HepG2 (cell line): ENCODE results near the gene OGFOD3. TPM values are rescaled to one million over a fixed set of nuclear protein-coding genes. Genes with fewer than 3 reads are reported as not detected.
A peak's percentile ranks its signal among the peaks of the same experiment; 100 is the strongest.

ENCODE experiments used
- ATAC-seq: fragments of 200-7000 bp; cut with Tn5 transposase; 3 replicates; pipeline ENCODE4 v1.9.1; 2020; ENCODE audit warnings: mild to moderate bottlenecking, moderate library complexity
- BruUV-seq: library from RNA; stranded (reverse); fragments of 400-500 nt; replicated peaks from 2 replicates; lab custom pipeline; 2021; lab: Mats Ljungman, UMichigan
- CTCF ChIA-PET: fragments of 300-600 bp; formaldehyde crosslinking; extraction: SDS; loops from one replicate; lab custom pipeline; 2021; ENCODE audit warnings: low total read pairs, inconsistent platforms, low intra/inter-chr PET ratio; lab: Yijun Ruan, JAX
- POLR2A ChIA-PET: fragments of 350-600 bp; sonication (Branson Sonifier 250); formaldehyde crosslinking; loops from one replicate; lab custom pipeline; 2020; ENCODE audit warnings: antibody characterized with exemption, inconsistent platforms; lab: Yijun Ruan, JAX
- DNase-seq: peaks from one replicate; pipeline ENCODE4 v3.0.0-alpha.2; 2015; ENCODE audit warnings: low spot score
- FAIRE-seq: peaks from 3 replicates; lab custom pipeline; 2011; peaks lifted over from hg19 to GRCh38; lab: Jason Lieb, UNC
- H2AFZ ChIP-seq: one replicate; pipeline ENCODE4 v1.6.1; 2011; ENCODE audit warnings: low read length, inconsistent platforms
- H3K27ac ChIP-seq: fragments of 300-600 bp; 3 replicates; pipeline ENCODE4 v1.8.0; 2011; ENCODE audit warnings: mixed run types, mild to moderate bottlenecking, mixed read lengths, low read length, inconsistent platforms; ENCODE audit not compliant: insufficient read depth; ENCODE audit errors: extremely low read length
- H3K27me3 ChIP-seq, 2 experiments: fragments of 200-600 bp in 1 of 2; 2 replicates in 1 of 2; 3 replicates in 1 of 2; pipeline versions ENCODE4 v1.6.0 to v1.8.0; 2011; ENCODE audit warnings: low read length in 2 of 2, mild to moderate bottlenecking in 2 of 2, moderate library complexity in 2 of 2, inconsistent platforms in 1 of 2; ENCODE audit not compliant: insufficient read depth in 2 of 2, control insufficient read depth in 1 of 2
- H3K36me3 ChIP-seq, 2 experiments: fragments of 200-600 bp in 1 of 2; replicated peaks in 1 of 2; 2 replicates in 1 of 2; 3 replicates in 1 of 2; pipeline versions ENCODE4 v1.5.1 to v1.8.0; 2011; ENCODE audit warnings: low read length in 2 of 2, inconsistent platforms in 1 of 2; ENCODE audit not compliant: insufficient read depth in 2 of 2, control insufficient read depth in 1 of 2
- H3K4me1 ChIP-seq: 2 replicates; pipeline ENCODE4 v1.5.1; 2012; ENCODE audit warnings: low read length, inconsistent platforms; ENCODE audit not compliant: insufficient read depth
- H3K4me2 ChIP-seq: 2 replicates; pipeline ENCODE4 v1.6.0; 2011; ENCODE audit warnings: low read depth, low read length, inconsistent platforms
- H3K4me3 ChIP-seq, 3 experiments: fragments of 200-600 bp in 1 of 3; sonication (generic), shearing (Covaris generic) in 1 of 3; replicated peaks in 1 of 3; 2 replicates each; pipeline ENCODE4 v1.5.1; 2011 to 2016; ENCODE audit warnings: low read length in 3 of 3, inconsistent platforms in 2 of 3, low read depth in 2 of 3, mild to moderate bottlenecking in 2 of 3, control low read depth in 1 of 3, mixed read lengths in 1 of 3; ENCODE audit not compliant: insufficient read depth in 1 of 3
- H3K79me2 ChIP-seq: one replicate; pipeline ENCODE4 v1.6.1; 2011; ENCODE audit warnings: low read length, inconsistent platforms; ENCODE audit not compliant: insufficient read depth
- H3K9ac ChIP-seq: 2 replicates; pipeline ENCODE4 v1.6.0; 2011; ENCODE audit warnings: mild to moderate bottlenecking, low read depth, low read length, inconsistent platforms; ENCODE audit not compliant: insufficient read depth
- H3K9me3 ChIP-seq: 2 replicates; pipeline ENCODE4 v1.5.1; 2012; ENCODE audit warnings: mild to moderate bottlenecking, low read length
- H4K20me1 ChIP-seq: 2 replicates; pipeline ENCODE4 v1.6.0; 2011; ENCODE audit warnings: inconsistent platforms, mild to moderate bottlenecking, low read length, moderate library complexity; ENCODE audit not compliant: insufficient read depth
- DDIT3 ChIP-seq: sonication (generic); formaldehyde crosslinking; IDR thresholded peaks from 2 replicates; pipeline ENCODE4 v1.4.0; 2020; ENCODE audit warnings: mild to moderate bottlenecking, missing genetic modification reagents
- HNF1B ChIP-seq: sonication (generic); formaldehyde crosslinking; IDR thresholded peaks from 2 replicates; pipeline ENCODE4 v1.5.1; 2020; ENCODE audit warnings: mild to moderate bottlenecking, moderate library complexity, missing genetic modification reagents
- JUND ChIP-seq: sonication (generic); formaldehyde crosslinking; IDR thresholded peaks from 2 replicates; pipeline ENCODE4 v1.8.0; 2022; ENCODE audit warnings: mild to moderate bottlenecking, missing genetic modification reagents
- MIER2 ChIP-seq: IDR thresholded peaks from 2 replicates; pipeline ENCODE4 v1.6.1; 2016; ENCODE audit warnings: missing biosample characterization, missing genetic modification reagents
- MLLT10 ChIP-seq: sonication (generic); formaldehyde crosslinking; IDR thresholded peaks from 2 replicates; pipeline ENCODE4 v1.4.0; 2020; ENCODE audit warnings: missing genetic modification reagents
- NKX3-1 ChIP-seq: sonication (generic); formaldehyde crosslinking; IDR thresholded peaks from 2 replicates; pipeline ENCODE4 v1.5.0; 2020; ENCODE audit warnings: missing genetic modification reagents
- PREB ChIP-seq: sonication (generic); formaldehyde crosslinking; IDR thresholded peaks from 2 replicates; pipeline ENCODE4 v1.4.0; 2020; ENCODE audit warnings: missing genetic modification reagents
- SMARCE1 ChIP-seq: fragments of 450-650 bp; IDR thresholded peaks from 2 replicates; pipeline ENCODE4 v1.6.1; 2017; ENCODE audit warnings: borderline replicate concordance
- XBP1 ChIP-seq: sonication (generic); formaldehyde crosslinking; IDR thresholded peaks from 2 replicates; pipeline ENCODE4 v1.5.0; 2020; ENCODE audit warnings: missing genetic modification reagents
- ZBTB10 ChIP-seq: sonication (generic); formaldehyde crosslinking; IDR thresholded peaks from 2 replicates; pipeline ENCODE4 v1.4.0; 2020; ENCODE audit warnings: missing genetic modification reagents, borderline replicate concordance
- ZC3H4 ChIP-seq: sonication (generic); formaldehyde crosslinking; IDR thresholded peaks from 2 replicates; pipeline ENCODE4 v1.4.0; 2020; ENCODE audit warnings: missing genetic modification reagents, borderline replicate concordance
- ZNF44 ChIP-seq: sonication (generic); formaldehyde crosslinking; IDR thresholded peaks from 2 replicates; pipeline ENCODE4 v1.5.1; 2020; ENCODE audit warnings: mild to moderate bottlenecking, missing genetic modification reagents
- ZNF549 ChIP-seq: sonication (generic); formaldehyde crosslinking; IDR thresholded peaks from 2 replicates; pipeline ENCODE4 v1.5.0; 2020; ENCODE audit warnings: missing genetic modification reagents
- ZNF569 ChIP-seq: sonication (generic); formaldehyde crosslinking; IDR thresholded peaks from 2 replicates; pipeline ENCODE4 v1.5.0; 2020; ENCODE audit warnings: mild to moderate bottlenecking, missing genetic modification reagents, moderate library complexity, borderline replicate concordance
- ZNF605 ChIP-seq: sonication (generic); formaldehyde crosslinking; IDR thresholded peaks from 2 replicates; pipeline ENCODE4 v1.8.0; 2022; ENCODE audit warnings: mild to moderate bottlenecking, missing genetic modification reagents
- ZNF768 ChIP-seq: sonication (generic); formaldehyde crosslinking; IDR thresholded peaks from 2 replicates; pipeline ENCODE4 v1.4.0; 2020; ENCODE audit warnings: missing genetic modification reagents
- WGBS: methylation state at CpG from one replicate; pipeline ENCODE4 v1.1.6; 2017; ENCODE audit warnings: low lambda C conversion rate; 5-methylcytosine and 5-hydroxymethylcytosine counted together
- in situ Hi-C: cut with HindIII; loops from 2 replicates; pipeline ENCODE4 v1.10.0; 2017; ENCODE audit warnings: low pct_unique_long_range_greater_than_20kb; ENCODE audit not compliant: extremely low pct_ligation_motif_present
- intact Hi-C: fragments of 100-400 bp; cut with micrococcal nuclease; formaldehyde crosslinking; loops from one replicate; pipeline ENCODE4 v1.10.0; 2022; ENCODE audit not compliant: unreplicated experiment
- polyA plus RNA-seq, 8 experiments: library from polyadenylated mRNA; depleted of rRNA in 3 of 8; stranded (reverse) in 7 of 8; unstranded in 1 of 8; fragments of >200 nt; fragmentation: Illumina TruSeq in 4 of 8; extraction: Trizol in 4 of 8; gene quantifications; 2 replicates each; pipeline versions ENCODE4 v1.2.1 to v1.2.3, GENCODE V29; 2011 to 2016; ENCODE audit warnings: low read depth in 4 of 8, missing spikeins in 1 of 8, mixed read lengths in 1 of 8; ENCODE audit not compliant: insufficient read depth in 1 of 8
- total RNA-seq, 5 experiments: library from RNA; depleted of rRNA; stranded (reverse); fragments of >200 nt; fragmentation: Illumina TruSeq; extraction: Trizol; gene quantifications; 2 replicates each; pipeline ENCODE4 v1.2.3, GENCODE V29; 2016; ENCODE audit warnings: low read depth in 1 of 5

The OGFOD3 gene
- total and polyA plus RNA-seq, 2 of the 13 experiments (the other 11 are each of a cell fraction or from before 2014, with no cell fraction given) = 40.0 to 42.1 TPM

- Histone ChIP-seq H3K9me3 (no peaks in the 10 kb centered on the region), H4K20me1 (no peaks in the 10 kb centered on the region), H3K27me3 (no peaks in the 10 kb centered on the region), H3K4me3 (peak overlapping the region; percentile 73 to 98 (median 82)), H2AFZ (no peak overlapping the region), H3K79me2 (peaks cover 13% of the 10 kb centered on the region), H3K4me2 (peak overlapping the region; percentile 80), H3K27ac (peak overlapping the region; percentile 66), H3K9ac (peak overlapping the region; percentile 91), H3K36me3 (no peaks in the 10 kb centered on the region), H3K4me1 (peaks cover 33% of the 10 kb centered on the region)
- ChIA-PET POLR2A (no interaction called here), CTCF (no interaction called here)
- DNase-seq (no peak), ATAC-seq (no peak; the same call in 2 of the 3 replicates), FAIRE-seq (no peak)
- intact Hi-C loops (loop anchor here (1.0 kb wide), 1 partner anchor 8 kb away; the partner anchor contains the start of gene NARF), in situ Hi-C loops (no loop called here)
- TSS peak; percentile 85 for BruUV-seq
- 29% methylated on average over 18 of the region's 18 CpGs for WGBS
- TF ChIP-seq MIER2 (no peak), ZNF549 (no peak), PREB (CRISPR knock-in tag) (0 out of 2 replicates have a peak, but pooled peaks have one; percentile 38), XBP1 (CRISPR knock-in tag) (no peak), DDIT3 (CRISPR knock-in tag) (no peak), NKX3-1 (CRISPR knock-in tag) (no peak), HNF1B (CRISPR knock-in tag) (peak; percentile 15; the same call in 1 of the 2 replicates), JUND (CRISPR knock-in tag) (no peak), ZBTB10 (CRISPR knock-in tag) (0 out of 2 replicates have a peak, but pooled peaks have one; percentile 4), ZNF569 (CRISPR knock-in tag) (no peak), MLLT10 (CRISPR knock-in tag) (no peak), ZNF44 (CRISPR knock-in tag) (peak; percentile 36; the same call in 1 of the 2 replicates), SMARCE1 (no peak), ZNF768 (CRISPR knock-in tag) (0 out of 2 replicates have a peak, but pooled peaks have one; percentile 10), ZNF605 (CRISPR knock-in tag) (peak; percentile 56; the same call in 1 of the 2 replicates), ZC3H4 (CRISPR knock-in tag) (no peak)
These were observed 31.5 kb upstream of the OGFOD3 start for GRCh38 chr17:82449883-82450356.
